GM21526 (cell line): Measurements from ENCODE around the gene WDR35.

Experiments
- ATAC-seq: cut with Tn5 transposase; IDR thresholded peaks from one replicate; pipeline ENCODE4 v1.9.1; 2021; ENCODE audit warnings: moderate library complexity; ENCODE audit not compliant: unreplicated experiment, low FRiP score

Gene WDR35

DNA sequence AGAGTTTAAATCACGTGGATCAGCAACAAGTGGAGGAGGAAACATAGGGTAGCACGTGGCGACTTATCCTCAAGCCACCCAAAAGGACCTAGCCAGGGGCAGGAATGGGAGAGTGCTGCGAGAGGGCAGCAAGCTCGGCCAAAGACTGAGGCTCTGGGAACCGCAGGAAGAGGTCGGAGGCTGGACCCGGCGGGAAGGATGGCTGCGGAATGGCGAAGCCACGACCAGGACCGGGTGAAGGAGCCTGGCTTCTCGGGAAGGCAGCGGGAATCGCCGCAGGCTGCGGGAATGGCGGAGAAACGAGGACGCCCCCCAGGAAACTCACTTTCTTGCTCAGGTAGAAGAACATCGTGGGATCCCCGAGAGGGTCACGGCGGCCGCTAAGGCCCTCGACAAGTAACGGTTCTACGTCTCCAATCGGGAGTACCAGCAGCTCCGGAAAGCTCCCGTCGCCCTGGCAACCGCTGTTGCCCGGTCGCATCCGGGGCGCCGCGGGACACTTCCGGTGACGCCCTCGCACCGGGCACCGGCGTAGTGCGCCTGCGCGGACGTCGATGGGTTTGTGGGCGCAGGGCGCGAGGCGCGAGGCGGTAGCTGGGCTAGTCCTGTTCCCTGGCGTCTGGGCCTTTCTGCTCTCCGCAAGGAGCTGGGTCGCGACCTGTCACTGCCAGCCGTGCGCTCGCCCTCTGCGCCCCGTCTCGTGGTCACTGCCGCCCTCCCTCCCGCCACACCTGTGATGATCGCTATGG lies at the start of gene WDR35:
WDR35 (minus strand) TSS at position 439 of the 749 bp plus-strand sequence; CDS start at position 349, 90 bp downstream.
- peak; percentile 94 for ATAC-seq

DNA sequence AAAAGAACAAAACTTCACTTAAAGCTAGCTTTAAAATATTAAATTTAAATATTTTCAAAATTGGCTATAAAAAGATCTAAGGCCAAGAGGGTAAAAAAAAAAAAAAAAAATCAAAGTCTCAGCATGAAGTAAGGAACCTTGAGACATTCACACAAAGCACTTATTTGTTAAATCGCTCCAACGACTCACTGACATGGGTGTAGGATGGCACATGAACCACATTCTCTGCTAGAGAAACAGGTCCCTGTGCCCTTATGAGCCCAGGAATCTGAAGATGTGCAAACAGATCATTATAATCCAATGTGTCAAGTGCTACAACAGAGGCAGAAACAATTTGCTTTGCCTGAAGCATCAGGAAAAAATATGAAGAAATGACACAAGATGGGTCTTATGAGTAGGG lies 47.8 kb upstream of the WDR35 start:
- no peak for ATAC-seq

DNA sequence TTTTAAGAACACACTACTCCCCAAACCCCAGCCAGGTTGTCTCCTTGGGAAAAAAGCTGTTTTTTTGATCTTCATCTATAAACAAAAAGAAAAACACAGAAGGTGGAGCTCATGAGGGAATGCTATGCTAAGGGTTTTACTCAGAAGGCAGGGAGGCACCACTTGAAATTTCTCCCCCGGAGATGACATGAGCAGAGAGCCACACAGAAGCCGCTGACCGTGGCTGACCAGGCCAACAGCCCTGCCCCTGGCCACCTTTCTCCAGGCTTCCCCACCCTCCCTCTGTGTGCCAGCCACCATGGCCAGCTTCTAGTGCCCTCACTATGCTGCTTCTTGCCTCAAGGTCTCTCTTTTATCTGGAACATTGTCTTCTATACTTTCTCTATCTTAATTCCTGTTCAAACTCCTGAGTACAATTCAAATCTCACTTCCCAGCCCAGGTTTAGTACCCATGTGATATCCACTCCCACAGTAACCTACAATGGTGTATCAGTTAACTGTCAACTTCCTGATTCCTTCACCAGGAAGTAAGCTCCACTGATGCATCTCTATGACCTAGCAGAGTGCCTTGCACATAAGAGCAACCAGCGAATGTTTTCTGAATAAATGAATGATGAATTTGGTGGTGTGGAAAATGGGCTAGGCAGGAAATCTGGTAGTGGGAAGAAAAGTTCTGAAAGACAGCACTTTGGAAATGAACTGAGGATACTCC lies 46.2 kb upstream of the WDR35 start:
- no peak for ATAC-seq

DNA sequence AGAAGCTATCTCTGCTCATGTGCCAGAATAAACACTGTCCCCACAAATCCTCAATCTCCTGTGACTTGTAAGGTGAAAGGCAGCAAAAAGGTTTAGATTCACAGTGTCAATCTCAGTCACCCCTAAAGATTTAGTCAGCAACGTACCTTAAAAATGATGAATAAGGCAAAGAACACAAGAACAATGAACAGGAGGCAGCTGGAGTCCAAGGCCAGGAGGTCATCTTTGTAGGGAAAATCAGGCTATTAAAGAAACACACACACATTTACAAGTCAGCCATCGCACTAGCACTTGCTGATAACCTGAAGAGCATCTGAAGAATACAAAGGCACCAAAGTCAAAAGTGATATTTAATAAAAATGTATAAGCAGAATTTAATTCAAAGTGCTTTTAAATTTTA lies 44.9 kb upstream of the WDR35 start:
- ATAC-seq, result no peak

DNA sequence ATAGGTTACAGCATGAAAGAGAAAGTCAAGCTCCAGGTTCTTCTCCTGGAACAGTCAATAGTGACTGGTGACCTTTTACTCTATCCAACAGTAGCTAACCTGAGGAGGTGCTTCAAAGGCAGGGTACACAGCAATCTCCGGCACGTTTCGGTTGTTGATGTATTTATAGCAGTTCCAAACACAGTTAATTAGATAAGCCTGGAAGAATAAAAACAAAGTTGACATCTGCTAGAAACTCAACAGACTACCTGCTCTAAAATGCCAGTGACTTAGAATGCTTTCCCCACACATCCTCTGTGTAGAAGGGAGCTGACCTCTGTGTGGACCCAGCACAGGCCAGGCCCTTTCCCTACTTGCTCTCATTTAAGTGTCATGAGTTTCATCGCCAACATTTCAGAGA lies 44.3 kb upstream of the WDR35 start:
- no peak for ATAC-seq

DNA sequence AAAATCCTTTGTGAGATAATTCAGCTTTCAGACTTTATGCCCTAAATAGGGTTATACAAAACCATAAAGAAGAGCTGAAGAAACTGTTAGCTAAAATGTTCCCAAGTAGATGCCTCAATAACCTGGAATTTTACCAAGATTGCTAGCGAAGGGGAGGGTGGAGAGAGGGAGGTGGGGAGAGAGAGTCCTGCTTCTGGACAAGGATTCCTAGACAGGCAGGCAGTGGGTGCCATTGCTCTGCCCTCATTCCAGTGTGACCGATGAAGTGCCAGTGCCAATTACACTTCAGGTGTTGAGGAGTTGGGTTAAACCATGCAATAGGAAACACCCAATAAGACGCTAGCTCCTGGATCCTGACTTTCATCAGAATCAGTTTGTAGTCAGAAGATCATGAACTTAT lies 43.4 kb upstream of the WDR35 start:
- no peak for ATAC-seq

DNA sequence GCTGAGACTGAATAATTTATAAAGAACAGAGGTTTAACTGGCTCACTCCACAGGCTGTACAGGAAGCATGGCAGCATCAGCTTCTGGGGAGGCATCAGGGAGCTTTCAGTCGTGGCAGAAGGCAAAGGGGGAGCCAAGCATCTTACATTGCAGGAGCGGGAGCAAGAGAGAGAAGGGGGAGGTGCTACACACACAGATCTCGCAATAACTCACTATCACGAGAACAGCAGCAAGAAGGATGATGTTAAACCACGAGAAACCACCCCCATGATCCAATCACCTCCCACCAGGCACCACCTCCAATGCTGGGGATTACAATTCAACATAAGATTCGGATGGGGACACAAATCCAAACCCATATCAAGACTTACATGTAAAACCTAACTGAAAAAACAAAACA lies 40.3 kb upstream of the WDR35 start:
- ATAC-seq, result no peak

DNA sequence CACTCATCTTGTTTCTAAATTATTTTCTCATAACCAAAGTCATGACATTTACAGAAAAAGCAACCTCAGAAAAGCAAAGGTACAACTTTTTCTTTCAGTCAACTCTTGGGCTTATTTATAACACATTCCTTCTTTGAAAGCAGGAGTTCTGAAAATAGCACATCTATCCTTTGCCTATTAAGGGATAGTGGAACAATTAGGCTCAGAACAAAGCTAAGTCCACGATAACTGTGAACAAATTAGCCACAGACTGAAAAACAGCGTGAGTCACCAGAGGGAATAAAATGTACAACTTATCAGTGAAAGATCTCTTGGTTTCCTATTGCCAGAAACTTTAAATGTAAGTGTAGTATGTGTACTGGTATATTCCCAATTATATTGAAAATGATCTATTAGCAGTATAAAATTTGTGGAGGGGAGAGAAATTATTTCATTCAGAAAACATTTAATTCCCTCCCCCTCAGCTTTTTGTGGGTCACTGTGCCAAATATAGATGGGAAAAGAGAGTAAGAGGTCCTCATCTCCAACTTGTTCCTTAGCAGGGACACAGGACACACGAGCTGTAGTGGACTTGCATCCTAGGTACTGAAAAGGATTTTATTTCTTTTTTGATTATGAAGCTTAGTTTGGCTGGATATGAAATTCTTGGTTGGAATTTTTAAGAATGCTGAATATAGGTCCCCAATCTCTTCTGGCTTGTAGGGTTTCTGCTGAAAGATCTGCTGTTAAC lies 38.0 kb upstream of the WDR35 start:
- no peak for ATAC-seq

DNA sequence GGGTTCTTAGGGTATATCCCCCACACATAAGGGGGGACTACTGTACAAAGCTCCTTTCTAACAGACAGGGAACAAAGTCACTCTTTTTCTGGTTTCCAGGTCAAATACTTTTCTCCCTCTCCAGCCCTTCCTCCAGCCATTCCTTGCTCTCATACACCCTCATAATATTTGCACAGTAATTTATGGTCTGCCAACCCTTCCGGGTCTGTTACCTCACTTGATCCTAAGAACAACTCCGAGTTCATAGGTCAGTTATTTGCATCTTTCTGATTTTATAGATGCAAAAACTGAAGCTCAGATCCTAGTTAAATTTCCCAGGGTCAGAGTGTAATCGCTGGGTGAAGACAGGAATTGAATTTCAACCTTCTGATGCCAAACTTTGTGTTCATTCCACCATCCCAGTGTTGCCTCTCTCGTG lies 37.4 kb upstream of the WDR35 start:
- no peak for ATAC-seq

DNA sequence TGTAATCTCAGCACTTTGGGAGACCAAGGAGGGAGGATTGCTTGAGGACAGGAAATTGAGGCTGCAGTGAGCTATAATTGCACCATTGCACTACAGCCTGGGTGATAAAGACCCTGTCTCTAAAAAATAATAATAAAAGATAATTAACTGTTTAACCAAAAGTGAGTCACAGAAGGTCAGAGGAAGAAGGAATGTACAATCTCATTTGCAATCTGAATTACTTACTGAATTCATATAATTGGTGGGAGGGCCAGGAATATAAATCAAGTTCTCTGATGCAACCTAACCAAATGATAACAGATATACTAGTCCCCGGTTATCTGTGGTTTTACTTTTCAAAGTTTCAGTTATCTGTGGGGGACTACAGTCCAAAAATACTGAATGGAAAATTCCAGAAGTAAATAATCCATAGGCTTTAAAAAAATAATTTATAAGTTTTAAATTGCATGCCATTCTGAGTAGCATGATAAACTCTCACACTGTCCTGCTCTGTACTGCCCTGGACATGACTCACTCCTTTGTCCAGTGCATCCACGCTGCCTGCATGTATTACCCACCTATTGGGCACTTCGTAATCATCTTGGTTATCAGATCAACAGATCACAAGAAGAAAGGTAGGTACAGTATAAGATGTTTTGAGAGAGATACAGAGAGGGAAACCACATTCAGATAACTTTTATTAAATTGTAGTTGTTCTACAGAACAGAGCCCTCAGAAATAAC lies 35.3 kb upstream of the WDR35 start:
- ATAC-seq, result no peak

DNA sequence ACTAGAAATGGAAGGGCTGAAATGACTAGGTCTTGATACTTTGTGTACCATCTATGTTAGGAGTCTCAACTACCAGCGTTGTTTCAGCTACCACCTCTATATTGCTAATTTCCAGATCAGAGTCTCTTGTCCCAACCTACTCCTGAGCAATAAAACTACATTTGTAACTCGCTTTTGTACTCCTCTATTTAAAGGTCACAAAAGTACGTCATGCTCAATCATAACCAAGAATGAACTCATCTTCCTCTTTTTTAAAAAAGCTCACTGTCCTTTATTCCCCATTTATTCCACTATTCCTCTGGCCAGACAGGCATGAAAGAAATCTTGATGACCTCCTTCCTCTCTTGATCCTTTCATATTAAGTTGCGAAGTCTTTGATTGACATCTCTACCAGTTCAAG lies 33.8 kb upstream of the WDR35 start:
- no peak for ATAC-seq

DNA sequence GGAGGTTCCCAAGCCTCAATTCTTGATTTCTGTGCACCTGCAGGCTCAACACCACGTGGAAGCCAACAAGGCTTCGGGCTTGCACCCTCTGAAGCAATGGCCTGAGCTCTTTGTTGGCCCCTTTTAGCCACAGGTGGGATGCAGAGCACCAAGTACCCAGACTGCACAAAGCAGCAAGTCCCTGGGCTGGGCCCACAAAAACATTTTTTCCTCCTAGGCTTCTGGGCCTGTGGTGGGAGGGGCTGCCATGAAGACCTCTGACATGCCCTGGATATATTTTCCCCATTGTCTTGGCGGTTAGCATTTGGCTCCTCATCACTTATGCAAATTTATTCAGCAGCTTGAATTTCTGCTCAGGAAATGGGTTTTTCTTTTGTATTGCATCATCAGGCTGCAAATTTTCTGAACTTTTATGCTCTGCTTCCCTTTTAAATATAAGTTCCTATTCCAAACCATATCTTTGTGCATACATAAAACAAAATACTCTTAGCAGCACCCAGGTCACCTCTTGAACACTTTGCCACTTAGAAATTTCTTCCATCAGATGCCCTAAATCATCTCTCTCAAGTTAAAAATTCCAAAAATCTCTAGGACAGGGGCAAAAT lies 31.6 kb upstream of the WDR35 start:
- no peak for ATAC-seq

DNA sequence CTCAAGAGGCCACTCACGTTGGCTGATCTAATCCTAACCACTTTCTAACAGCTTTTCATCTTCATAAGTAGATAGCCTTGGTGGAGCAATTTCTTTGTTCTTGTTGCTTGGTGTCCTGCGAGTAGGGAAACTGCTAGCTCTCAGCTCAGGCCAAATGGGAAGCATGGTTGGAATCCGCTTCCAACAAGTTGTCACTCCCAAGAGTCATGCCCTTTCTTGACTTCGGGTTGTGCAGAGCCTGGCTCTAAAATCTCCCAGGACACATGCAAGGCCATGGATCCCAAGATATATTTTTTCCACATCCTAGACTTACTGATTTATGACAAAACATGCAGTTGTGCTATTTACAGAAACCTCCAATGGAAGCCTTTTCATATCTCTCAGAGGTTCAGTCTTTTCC lies 29.8 kb upstream of the WDR35 start:
- no peak for ATAC-seq

DNA sequence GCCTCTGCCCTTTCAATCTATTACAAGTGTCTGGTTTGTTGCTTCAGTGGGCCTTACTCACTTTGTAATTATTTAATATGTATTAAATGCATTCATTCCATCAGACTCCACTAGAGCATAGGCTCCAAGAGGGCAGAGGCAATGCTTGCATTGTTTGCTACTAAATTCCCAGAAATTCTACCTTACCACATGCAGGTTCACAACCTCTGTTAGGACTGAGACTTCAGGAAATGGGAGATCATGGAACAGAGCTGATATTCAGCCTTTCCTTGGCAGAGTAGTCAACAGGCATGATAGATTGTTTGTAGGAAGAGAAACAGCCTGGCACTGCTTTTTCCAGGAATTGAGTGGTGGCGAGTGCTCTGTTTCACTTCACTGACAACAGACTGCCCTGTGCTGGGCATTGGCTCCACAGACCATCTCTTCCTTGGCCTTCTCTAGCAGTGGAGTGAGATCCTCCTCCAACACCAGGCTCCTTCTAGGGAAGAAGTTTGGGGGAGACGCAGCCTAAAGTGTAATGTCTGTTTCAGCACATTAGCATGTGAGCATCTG lies 28.8 kb upstream of the WDR35 start:
- no peak for ATAC-seq

DNA sequence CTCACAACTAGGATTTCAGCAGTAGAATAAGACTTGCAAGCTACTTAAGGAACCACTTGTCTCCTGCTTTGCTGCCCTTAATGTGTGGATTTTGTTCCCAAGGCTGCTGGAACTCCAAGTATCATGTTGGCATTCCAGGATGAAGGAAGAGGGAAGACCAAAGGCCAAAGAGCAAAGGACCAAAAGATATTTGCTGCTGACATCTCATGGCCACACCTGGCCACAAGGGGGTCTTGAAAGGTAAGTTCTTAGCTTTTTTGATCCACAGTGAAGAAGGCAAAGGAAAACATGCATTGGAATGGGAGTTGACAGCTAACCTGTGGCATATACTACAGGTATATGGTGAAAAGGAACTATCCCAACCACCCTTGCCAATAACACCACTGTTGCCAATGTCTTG lies 26.4 kb upstream of the WDR35 start:
- no peak for ATAC-seq

DNA sequence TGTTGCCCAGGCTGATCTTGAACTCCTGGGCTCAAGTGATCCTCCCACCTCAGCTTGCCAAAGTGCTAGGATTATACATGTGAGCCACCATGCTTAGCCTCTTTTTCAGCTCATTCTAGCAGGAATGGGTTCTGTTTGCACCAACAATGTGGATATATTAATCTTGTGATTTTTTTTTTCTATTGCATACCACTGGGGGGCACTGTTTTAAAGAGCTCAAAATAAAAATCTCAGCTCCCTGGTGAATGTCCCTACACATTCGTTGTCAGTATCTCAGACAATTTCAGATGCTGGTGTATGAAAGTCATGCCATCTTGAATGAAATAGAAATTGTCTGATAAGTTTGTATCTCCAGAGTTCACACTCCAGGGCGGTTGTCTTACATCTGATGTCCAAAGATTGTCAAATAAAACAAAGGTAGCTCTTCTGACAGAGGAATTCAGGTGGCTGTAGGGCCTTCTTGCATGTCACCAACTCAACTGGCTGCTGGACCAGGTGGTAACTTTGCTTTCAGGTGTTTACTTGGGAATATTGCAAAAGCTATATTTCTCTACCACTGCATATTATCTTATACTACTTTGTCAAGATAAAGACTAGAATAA lies 25.7 kb upstream of the WDR35 start:
- ATAC-seq, result no peak

DNA sequence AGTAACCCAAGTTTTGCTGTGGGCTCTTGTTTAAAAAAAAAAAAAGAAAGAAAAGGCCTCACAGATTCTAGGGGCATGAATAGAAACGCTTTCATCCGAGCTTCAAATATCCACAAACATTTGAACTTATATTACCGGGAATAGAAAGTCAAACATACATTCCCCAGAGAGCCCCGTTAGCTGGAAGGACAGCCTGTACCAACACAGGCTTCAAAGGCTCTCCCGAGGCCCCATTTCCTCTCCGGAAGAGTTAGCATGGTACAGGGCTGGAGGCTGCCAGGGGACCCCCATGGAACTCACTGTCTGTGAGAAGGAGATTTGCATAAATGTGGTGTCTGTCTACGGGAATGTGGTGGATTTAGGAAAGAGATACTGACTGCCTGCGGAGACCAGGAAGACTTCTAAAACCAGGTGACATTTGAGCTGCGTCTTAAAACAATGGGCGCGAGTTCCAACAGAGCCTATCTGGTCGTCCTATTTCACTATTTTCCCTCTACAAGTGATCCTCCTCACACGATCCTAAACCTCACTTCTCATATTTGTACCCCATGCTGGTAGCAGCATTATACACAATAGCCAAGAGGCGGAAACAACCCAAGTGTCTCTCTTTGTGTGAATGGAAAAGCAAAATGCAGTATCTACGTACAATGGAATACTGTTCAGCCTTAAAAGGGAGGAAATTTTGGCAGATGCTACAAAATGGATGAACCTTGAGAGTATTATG lies 23.4 kb upstream of the WDR35 start:
- no peak for ATAC-seq

DNA sequence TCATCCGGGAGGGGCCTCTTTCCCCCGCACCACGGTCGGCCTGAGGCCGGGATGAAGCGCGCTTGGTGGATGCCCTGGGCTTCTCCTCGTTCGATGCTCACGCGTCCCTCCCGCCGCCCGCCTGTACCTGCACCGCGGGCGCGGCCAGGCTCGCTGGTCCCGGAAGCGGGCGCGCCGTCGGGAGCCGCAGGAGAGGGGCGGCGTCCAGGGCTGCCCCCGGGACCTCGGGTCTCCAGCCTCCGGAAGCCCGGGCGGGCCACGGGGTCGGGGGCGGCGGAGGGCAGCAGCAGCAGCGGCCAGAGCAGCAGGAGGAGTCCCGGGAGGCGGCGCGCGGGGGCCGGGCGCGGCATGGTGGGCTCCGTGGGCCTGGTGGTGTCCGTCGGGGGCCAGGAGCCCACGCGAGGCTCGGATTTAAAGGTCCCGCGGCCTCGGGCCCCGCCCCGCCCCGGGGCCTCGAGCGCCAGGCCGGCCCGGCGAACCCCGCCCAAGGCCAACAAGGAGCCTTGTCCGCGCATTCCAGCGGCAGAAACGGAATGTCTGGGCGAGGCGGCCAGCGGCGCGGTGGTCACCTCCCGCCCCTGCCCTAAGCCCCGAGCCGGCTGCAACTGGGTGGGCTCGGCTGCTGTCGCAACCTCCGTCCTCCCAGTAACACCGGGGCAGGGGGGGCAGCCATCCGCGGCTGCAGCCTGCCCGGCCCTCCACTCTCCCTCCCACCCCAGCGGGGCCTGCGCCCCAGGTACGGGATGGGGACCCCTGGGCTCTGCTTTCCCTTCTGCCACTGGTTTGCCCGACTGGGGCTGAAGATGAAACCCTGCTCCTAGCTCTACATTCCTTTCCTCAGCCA lies 22.6 kb upstream of the WDR35 start, which contains the start of gene MATN3:
MATN3 (minus strand) TSS at position 387 of the 844 bp plus-strand sequence; CDS start at position 350, 37 bp downstream.
- no peak for ATAC-seq
